HG02970 (cell line): Measurements from ENCODE around the gene PTPRU.

Experiments used
- ATAC-seq: cut with Tn5 transposase; IDR thresholded peaks from one replicate; pipeline ENCODE4 v1.9.1; 2021; ENCODE audit warnings: mild to moderate bottlenecking, moderate library complexity, moderate number of reproducible peaks; ENCODE audit not compliant: unreplicated experiment, low FRiP score

PTPRU gene

DNA sequence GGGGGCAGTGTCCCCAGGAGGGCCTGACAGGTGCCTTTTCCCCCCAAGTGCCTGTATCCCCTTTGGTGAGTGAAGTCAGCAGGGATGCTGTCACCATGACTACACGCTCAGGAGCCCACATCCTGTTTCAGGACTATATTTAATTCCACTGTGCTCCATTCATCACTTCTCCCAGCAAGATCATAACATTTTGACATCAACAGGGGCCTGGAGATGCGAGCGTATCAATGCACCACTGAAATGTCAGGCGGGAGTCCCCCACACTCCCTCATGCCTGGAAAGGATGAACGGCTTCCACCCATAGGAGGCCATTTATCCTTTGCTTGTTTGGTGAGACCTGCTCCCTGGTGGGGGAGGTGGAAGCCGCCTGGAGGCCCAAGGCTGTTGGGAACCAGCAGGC lies 119.1 kb downstream of the PTPRU start:
- no peak for ATAC-seq

DNA sequence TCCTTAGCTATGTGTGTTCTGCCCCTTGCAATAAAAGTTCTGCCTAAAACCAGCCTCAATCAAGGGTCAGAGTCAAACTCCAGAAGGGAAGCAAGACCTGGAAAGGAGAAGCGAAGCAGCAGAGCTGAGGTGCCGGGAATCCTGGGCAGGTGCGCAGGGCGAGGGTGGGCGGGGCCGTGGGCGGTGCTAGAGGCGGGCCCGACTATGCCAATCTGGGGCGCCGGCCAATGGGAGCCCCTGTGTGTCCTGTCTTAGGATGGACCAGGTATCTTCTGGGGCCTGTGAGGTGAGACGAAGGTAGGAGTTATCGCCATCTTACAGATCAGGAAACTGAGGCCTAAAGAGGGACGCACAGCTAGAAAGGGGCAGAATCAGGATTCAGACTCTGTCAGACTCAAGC lies 120.3 kb downstream of the PTPRU start:
- ATAC-seq, result no peak

DNA sequence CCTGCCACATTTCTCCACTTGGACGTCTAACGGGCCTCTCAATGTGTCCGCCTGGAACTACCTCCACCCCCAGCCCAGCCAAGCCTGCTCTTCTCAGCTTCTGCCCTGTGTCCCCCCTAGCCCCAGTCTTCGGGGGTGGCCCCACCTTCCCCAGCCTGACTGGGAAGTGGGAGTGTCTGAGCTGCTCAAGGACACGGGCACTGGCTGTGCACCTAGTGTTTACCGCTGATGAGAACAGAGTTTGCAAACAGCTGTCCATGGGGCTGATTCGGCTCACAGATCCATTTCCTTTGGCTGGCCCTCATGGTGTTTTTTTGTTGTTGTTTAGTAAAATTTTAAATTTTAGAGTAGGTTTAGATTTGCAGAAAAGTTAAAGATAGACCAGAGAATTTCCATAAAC lies 121.1 kb downstream of the PTPRU start:
- ATAC-seq, result no peak

DNA sequence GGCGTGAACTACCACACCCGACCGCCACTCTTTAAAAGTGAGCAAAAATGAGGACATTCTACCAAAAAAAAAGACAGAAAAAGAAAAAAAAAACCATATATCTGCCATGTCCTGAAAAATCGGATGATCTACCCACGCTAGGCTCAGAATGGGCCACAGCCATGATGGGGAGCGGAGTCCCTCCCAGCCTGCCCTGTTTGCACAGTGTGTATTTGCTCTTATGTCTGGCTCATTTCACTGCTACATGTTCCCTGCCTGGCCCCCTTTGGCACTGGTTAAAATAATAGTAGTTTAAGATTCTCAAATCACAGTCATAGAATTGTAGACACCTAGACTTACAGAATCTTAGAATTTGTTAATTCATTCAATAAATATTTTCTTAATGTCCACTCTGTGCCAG lies 121.9 kb downstream of the PTPRU start:
- ATAC-seq, result no peak

DNA sequence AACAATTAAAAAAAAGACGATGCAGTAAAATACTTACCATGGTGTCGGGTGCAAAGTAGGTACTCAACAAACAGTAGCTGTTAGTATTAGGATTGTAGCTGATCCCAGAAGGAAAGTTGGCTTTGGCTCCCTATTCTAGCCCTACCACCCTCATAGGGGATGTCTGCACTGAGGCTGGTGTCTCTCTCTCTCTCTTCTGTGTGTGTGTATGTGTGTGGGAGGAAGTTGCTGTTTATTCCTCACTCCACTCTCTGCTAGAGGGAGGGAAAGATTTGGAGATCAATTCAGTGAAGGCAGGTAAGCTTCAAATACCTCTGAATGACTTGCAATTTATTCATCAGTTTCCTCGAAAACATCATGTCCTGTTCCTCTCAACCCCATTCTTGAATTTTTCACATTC lies 124.4 kb downstream of the PTPRU start:
- no peak for ATAC-seq

DNA sequence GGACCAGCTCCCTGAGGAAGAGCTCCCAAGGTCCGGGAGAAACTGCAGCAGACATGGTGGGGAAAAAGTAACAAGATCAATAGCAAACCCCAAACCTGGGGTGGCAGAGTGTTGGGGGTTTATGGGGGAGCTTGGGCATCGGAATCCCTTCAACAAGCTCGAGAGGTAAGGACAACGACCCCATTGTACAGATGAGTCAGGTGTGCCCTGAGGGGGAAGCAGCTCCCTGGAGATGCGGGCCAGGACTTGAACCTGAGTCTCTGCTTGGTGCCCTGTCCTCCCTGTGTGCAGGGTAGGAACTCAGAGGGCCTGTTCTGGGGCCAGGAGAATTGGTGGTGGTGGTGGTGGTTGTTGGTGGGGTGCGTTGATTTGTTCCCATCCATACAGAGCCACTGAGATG lies 125.4 kb downstream of the PTPRU start:
- ATAC-seq, result no peak

DNA sequence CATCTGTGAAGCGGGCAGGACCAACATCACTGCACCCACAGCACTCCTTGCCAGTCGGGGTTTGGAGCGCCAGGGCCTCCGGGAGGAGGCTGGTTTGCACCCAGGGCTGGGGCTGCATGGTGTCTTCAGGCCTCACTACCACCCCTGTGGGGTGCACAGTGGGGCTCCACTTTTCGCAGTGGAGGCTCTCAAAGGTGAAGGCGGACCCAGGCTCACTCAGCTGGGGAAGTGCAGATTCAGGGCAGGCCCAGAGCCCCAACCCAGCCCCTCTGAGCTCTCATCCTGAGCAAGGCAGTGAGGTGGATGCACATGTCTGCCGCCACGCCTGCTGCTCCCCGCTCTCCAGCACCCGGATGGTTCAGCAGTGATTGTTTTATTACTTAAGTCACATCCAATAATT lies 125.8 kb downstream of the PTPRU start:
- ATAC-seq, result no peak

DNA sequence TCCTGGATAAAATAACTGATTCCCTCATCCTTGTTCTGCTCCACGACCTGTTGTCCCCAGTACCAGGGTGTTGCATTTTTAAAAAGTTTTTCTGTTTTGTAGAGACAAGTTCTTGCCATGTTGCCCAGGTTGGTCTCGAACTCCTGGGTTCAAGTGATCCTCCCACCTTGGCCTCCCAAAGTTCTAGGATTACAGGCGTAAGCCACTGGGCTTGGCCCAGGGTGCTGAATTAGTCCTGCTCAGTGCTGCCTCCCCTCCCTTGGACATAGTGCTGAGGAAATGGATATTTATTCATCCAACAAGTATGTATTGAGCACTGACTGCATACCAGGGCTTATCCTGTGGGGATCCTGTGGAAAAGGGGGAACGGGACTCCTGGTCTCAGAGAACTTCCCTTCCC lies 126.4 kb downstream of the PTPRU start:
- ATAC-seq, result no peak

DNA sequence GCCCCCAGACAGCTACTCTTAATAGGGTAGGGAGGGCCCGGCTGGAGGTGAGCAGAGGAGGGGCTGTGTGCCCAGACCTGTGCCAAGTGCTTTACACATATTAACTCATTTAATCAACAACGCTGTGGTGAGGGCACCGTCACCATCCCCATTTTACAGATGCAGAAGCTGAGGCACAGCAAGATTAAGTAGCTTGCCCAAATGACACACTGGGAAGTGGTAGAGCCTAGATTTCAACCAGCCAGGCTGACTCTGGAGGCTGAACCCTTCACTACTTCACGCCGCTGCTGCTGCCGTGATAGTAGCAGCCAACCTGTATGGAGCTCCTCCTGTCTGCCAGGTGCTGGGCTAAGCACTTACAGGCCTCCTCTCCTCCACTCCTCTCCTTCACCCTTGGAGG lies 127.2 kb downstream of the PTPRU start:
- no peak for ATAC-seq

DNA sequence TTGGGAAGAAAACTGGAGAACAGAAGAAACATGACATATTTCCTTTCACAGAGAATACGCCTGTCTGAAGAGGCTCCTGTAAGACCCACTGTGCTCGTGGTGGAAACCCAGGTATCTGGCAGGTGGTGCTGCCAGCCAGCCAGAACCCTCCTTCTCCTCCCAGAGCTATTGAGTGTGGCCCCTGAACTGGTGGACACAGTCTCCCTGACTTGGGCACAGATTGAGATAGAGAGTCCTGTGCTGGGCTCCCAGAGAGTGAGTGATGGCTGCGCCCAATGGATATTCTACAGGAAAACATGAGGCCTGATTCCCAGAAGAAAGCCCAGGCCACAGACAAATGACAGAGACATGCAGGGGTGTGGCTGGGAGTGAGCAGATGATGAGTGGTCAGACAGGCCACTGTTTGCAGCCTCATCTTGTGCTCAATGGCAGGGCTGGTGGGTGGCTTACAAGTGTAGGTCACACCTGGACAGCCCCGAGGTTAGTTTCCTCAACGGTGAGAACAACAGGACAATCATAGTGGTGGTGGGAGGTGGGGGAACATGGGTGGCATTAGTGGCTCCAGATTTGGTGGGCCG lies 127.9 kb downstream of the PTPRU start:
- no peak for ATAC-seq

DNA sequence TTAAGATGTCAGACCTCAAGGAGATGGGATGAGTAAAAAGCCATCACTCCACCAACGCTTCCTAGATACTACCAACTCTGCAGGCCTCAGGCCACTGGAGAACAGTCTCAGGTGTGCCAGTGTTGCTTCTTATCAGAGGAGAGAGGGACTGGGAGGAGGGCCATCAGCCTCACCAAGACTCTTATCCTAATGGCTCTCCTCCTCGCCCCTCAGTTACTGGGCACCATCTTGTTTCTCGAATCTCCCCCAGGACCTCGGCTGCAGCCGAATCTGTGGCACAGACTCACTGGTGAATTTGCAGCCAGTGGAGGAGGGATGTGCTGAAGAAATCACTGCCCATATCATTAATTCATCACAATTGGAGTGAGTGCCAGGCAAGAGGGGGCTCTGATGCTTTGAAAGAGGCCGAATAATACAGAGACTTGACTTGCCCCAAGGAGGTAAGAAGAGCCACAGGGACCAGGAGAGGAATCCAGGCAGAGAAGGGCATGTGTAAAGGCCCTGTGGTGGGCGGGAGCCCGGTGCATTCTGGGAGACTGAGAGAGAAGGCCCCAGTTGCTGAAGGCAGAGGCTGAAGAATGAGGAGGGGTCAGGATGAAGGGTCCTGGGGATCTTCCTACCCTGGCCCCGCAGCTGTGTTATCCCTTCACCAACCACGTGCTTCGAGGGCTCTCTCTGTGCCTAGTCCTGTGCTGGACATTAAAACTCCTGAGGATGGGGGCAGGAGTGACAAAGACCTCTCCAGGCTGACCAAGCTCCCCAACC lies 129.8 kb downstream of the PTPRU start:
- ATAC-seq, result no peak

DNA sequence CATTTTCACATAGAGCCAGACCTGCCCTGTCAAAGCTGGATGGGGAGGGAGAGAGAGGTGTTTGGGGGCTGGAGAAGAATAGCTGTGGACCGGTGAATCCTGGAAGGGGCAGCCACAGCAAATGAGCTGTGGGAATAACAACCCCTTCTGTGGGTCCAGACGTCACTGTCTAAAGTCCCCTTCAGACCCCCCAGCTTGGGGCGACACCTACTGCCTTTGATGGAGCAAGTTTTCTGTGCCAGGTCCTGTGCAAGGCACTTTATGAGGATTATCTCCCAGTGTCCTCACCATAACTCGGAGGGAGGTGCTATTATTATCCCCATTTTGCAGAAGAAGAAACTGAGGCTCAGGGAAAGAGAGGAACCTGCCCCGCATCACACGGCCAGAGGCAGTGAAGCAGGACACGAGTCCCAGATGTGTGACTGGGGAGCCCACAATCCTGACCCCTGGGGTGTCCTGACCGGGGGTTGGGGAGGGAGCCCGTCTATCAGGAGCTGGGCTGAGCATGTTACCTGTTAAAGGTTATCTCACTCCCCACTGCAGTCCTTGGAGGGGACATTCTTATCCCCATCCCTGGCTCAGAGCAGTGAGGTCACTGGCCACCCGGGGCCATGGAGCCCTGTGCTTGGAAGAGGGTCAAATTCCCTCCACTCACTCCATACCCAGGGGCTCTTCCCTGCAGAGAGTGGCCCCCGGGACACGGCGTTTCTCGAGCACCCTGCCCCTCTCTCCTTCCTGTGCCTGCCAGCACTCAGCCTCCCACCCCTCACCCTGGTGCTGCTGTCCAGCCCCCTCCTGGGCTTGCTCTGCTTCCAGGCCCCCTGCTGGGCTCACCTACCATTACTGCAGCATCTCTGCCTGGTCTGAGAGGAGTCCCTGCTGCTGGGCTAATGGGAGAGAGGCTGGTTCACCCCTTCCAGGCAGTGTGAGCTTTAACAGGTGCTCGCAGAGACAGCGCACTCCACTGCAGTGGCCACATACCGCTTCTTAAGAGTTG lies 132.9 kb downstream of the PTPRU start:
- no peak for ATAC-seq

DNA sequence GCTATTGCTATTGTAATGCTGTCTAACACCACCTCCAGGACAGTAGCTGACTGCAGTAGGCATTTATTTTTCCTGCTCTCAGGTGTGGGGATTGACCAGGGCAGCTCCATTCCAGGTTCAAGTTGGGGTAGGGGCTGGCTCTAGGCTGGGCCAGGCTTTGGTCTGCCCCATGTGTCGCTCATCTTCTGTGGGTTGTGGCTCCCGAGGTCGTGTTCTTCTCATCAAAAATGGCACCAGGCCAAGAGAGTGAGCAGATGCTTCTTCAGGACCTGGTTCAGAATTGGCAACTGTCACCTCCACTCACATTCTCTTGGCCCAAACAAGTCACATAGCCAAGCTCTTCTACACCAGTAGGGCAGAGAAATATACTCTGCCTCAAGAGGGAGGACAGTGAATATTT lies 133.7 kb downstream of the PTPRU start:
- ATAC-seq, result no peak

DNA sequence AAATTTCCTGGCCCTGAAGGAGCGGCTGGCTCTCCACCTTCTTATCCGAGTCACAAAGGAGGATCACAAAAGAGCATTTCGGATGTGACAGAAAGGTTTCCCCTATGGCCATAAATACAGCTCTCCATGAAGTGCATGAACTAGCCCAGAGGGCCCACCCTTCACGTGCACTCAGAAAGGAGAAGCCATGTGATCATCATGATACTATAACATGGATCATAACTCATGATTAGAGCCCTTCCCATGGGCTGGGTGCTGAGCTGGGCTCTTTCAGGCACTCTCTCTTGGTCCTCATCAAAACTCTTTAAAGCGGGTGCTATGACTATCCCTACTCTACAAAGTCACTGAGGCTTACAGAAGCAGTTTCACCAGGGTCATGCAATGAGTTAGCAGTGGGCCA lies 135.0 kb downstream of the PTPRU start:
- no peak for ATAC-seq

DNA sequence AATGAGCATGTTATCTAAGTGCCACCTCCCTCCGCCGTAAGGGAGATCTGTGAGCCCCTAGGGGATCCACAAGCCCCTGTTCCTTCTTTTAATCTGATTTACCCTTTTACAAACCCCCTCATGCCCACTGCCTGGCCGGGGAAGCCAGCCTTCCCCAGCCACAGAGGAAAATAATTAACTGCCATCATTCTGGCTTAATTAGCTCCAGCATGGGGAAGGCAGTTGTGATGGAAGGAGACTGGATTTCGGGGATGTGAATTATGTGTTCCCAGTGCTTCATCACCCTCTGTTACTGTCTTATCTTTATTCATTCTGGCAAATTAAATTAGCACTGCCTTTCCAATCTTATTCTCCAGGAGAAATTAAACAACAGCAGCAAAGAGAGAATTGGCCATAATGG lies 135.8 kb downstream of the PTPRU start:
- ATAC-seq, result no peak
